ENCODE measurements around the gene SAMD14.

Gene SAMD14

DNA sequence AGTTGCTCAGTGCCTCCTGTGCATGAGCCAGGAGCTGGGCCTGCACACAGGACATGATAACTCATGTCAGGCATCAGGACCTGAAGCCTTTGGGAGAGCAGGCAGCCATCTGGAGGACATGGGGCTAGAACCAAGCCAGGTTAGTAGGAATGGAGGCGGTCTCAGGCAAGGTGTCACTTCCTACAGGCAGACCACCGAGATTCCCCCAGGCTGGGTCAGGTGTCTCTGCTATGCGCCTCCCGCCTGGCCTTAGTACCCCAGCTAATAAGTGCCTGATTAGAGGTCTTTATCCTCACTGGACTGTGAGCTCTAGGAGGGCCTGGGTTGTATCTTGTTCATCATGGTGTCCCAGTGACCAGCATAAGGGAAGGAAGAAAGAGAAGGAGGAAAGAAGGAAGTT is 15.6 kb downstream of the SAMD14 start:
- Histone ChIP-seq H3K27me3 (ENCODE audit: insufficient read depth, low read length, poor library complexity) (peaks cover 31% of the 10 kb centered on the region), H3K9me3 (ENCODE audit: insufficient read depth, low read length, severe bottlenecking) (no peaks in the 10 kb centered on the region), H3K9ac (ENCODE audit: low read depth, low read length) (no peak overlapping the region), H3K4me3 (ENCODE audit: low read depth in 1 of 2, low read length in 2 of 2) (no peak overlapping the region), H3K79me2 (ENCODE audit: insufficient read depth, low read length) (no peaks in the 10 kb centered on the region), H3K27ac (ENCODE audit: low read length) (no peak overlapping the region), H2AFZ (ENCODE audit: low read depth, low read length) (no peak overlapping the region), H3K4me2 (ENCODE audit: insufficient read depth, low read length) (no peak overlapping the region), H3K4me1 (ENCODE audit: insufficient read depth, low read length) (no peaks in the 10 kb centered on the region), H4K20me1 (ENCODE audit: insufficient read depth, low read length) (no peaks in the 10 kb centered on the region; the same call in none of the 2 replicates), H3K36me3 (ENCODE audit: insufficient read depth, low read length) (no peaks in the 10 kb centered on the region)
- TF ChIP-seq, protein P1, sequence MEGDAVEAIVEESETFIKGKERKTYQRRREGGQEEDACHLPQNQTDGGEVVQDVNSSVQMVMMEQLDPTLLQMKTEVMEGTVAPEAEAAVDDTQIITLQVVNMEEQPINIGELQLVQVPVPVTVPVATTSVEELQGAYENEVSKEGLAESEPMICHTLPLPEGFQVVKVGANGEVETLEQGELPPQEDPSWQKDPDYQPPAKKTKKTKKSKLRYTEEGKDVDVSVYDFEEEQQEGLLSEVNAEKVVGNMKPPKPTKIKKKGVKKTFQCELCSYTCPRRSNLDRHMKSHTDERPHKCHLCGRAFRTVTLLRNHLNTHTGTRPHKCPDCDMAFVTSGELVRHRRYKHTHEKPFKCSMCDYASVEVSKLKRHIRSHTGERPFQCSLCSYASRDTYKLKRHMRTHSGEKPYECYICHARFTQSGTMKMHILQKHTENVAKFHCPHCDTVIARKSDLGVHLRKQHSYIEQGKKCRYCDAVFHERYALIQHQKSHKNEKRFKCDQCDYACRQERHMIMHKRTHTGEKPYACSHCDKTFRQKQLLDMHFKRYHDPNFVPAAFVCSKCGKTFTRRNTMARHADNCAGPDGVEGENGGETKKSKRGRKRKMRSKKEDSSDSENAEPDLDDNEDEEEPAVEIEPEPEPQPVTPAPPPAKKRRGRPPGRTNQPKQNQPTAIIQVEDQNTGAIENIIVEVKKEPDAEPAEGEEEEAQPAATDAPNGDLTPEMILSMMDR (IDR thresholded peaks at IDR 0.05; ENCODE audit: borderline replicate concordance, extremely low read depth, low read length, poor library complexity, severe bottlenecking) = no peak
- no peak for TF ChIP-seq EZH2 (IDR thresholded peaks at IDR 0.05; ENCODE audit: borderline replicate concordance, low read depth, low read length, severe bottlenecking)
- ATAC-seq (ENCODE audit: insufficient read depth, low read depth) (no peak), DNase-seq (no peak)

DNA sequence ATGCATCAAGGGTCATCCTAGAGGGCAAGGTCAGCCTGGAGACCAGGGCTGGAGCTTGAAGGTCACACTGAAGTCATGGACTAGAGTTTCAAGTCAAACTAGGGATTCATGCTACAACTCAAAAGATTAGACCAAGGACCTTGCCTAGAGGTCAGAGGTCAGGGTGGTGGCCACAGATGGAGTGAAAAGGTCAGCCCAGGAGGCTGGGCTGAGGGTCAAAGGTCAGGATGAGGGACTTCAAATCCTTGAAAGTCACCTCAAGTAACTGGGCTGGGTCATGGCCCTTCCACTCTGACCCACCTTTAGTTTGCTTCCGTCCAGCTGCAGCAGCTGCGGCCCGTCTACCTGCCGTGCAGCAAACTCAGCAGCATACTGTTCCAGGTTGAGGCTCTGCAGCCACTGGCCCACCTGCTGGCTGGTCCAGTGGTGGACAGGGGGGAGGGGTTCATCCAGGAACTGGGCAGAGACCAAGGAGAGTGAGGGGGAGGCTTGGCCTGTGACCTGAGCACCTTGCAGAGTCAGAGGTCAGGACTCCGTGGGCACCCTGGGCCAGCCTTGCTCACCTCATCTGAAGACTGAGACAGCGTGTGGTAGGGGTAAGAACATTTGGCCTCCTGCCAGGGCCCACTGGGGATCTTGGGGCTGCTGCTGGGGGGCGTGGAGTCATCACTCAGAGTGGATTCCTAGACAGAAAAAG is 16.2 kb downstream of the SAMD14 start:
- Histone ChIP-seq H3K79me2 (ENCODE audit: insufficient read depth, low read length) (no peaks in the 10 kb centered on the region), H4K20me1 (ENCODE audit: insufficient read depth, low read length) (no peaks in the 10 kb centered on the region; the same call in none of the 2 replicates), H3K27me3 (ENCODE audit: insufficient read depth, low read length, poor library complexity) (peaks cover 27% of the 10 kb centered on the region), H3K4me2 (ENCODE audit: insufficient read depth, low read length) (no peak overlapping the region), H3K36me3 (ENCODE audit: insufficient read depth, low read length) (no peaks in the 10 kb centered on the region), H3K4me1 (ENCODE audit: insufficient read depth, low read length) (no peaks in the 10 kb centered on the region), H2AFZ (ENCODE audit: low read depth, low read length) (no peak overlapping the region), H3K9ac (ENCODE audit: low read depth, low read length) (no peak overlapping the region), H3K4me3 (ENCODE audit: low read depth in 1 of 2, low read length in 2 of 2) (no peak overlapping the region), H3K27ac (ENCODE audit: low read length) (no peak overlapping the region), H3K9me3 (ENCODE audit: insufficient read depth, low read length, severe bottlenecking) (no peaks in the 10 kb centered on the region)
- ATAC-seq (ENCODE audit: insufficient read depth, low read depth) (no peak), DNase-seq (no peak)
- TF ChIP-seq, protein P1 (IDR thresholded peaks at IDR 0.05; ENCODE audit: borderline replicate concordance, extremely low read depth, low read length, poor library complexity, severe bottlenecking) = no peak
- no peak for TF ChIP-seq EZH2 (IDR thresholded peaks at IDR 0.05; ENCODE audit: borderline replicate concordance, low read depth, low read length, severe bottlenecking)

DNA sequence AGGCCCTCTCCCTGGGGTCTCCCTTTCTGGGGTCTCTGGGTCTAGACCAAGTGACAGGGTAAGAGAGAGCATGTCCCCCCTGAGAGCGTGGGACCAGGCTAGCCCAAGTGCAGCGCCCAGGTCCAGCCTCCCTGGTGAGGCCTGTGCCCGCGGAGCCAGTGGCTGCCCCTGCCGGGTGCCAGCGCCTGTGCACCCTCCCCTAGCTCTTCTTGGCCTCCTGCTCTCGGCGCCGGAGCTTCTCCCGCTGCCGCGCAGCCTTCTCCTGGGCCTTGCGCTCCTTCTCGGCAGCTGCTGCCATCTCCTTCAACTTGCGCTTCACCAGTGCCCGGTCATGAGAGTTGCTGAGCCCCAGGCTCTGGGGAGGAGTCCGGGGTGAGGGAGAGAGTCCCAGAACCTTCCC is 17.3 kb downstream of the SAMD14 start:
- Histone ChIP-seq H2AFZ (ENCODE audit: low read depth, low read length) (no peak overlapping the region), H3K4me3 (ENCODE audit: low read depth in 1 of 2, low read length in 2 of 2) (no peak overlapping the region), H3K4me1 (ENCODE audit: insufficient read depth, low read length) (no peaks in the 10 kb centered on the region), H3K9ac (ENCODE audit: low read depth, low read length) (no peak overlapping the region), H3K27ac (ENCODE audit: low read length) (no peak overlapping the region), H3K27me3 (ENCODE audit: insufficient read depth, low read length, poor library complexity) (peaks cover 16% of the 10 kb centered on the region), H4K20me1 (ENCODE audit: insufficient read depth, low read length) (no peaks in the 10 kb centered on the region; the same call in 1 of the 2 replicates), H3K4me2 (ENCODE audit: insufficient read depth, low read length) (no peak overlapping the region), H3K79me2 (ENCODE audit: insufficient read depth, low read length) (no peaks in the 10 kb centered on the region), H3K36me3 (ENCODE audit: insufficient read depth, low read length) (no peaks in the 10 kb centered on the region), H3K9me3 (ENCODE audit: insufficient read depth, low read length, severe bottlenecking) (no peaks in the 10 kb centered on the region)
- DNase-seq = no peak
- no peak for ATAC-seq (ENCODE audit: insufficient read depth, low read depth)
- TF ChIP-seq EZH2 (IDR thresholded peaks at IDR 0.05; ENCODE audit: borderline replicate concordance, low read depth, low read length, severe bottlenecking) = no peak
- TF ChIP-seq, protein P1 (IDR thresholded peaks at IDR 0.05; ENCODE audit: borderline replicate concordance, extremely low read depth, low read length, poor library complexity, severe bottlenecking) = no peak

All from DND-41 (cell line).